ENCODE data around the gene DZIP1.
A peak's percentile ranks its signal among the peaks of the same experiment; 100 is the strongest.
"Not testable (repeated sequence)": the region's sequence is repeated elsewhere in the genome, so short reads cannot be mapped to it uniquely, and the experiment has no call there.

The DZIP1 gene, protein sequence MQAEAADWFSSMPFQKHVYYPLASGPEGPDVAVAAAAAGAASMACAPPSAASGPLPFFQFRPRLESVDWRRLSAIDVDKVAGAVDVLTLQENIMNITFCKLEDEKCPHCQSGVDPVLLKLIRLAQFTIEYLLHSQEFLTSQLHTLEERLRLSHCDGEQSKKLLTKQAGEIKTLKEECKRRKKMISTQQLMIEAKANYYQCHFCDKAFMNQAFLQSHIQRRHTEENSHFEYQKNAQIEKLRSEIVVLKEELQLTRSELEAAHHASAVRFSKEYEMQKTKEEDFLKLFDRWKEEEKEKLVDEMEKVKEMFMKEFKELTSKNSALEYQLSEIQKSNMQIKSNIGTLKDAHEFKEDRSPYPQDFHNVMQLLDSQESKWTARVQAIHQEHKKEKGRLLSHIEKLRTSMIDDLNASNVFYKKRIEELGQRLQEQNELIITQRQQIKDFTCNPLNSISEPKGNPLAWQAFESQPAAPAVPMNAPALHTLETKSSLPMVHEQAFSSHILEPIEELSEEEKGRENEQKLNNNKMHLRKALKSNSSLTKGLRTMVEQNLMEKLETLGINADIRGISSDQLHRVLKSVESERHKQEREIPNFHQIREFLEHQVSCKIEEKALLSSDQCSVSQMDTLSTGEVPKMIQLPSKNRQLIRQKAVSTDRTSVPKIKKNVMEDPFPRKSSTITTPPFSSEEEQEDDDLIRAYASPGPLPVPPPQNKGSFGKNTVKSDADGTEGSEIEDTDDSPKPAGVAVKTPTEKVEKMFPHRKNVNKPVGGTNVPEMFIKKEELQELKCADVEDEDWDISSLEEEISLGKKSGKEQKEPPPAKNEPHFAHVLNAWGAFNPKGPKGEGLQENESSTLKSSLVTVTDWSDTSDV

DNA sequence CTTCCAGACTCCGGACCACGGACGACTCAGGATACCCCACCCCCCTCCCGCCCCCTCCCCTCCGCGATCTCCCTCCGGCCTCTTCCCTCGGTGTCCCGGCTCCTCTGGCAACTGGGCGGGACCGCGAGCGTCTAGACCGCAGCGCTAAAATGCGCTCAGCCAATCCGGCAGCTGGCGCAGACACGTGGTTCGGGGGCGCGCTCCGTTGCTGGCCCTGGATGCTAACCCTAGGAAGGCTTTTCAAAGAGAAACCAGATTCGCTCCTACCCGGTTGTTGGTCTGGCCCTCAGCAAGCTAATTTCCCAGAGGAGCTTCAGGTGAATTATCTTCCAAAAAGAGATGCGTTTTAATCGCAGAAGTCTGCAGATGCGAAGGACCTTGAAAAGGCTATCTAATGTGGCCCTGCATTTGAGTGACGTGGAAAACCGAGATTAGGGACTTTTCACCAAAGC is at the start of gene DZIP1:
Gene DZIP1 (minus strand): TSS at position 106 of the 452 bp plus-strand sequence. CDS start 2,677 bp downstream, outside the sequence.
- Histone ChIP-seq H3K9ac (ENCODE audit: low read length) (peak within 1 kb of the TSS; percentile 31), H3K4me3 (ENCODE audit: low read length) (no peak within 1 kb of the TSS), H3K9me3 (ENCODE audit: control insufficient read depth, low read length) (no peaks in the 10 kb centered on the region), H3K4me1 (ENCODE audit: control insufficient read depth, insufficient read depth, low read length) (no peaks in the 10 kb centered on the region), H3K27me3 (ENCODE audit: control insufficient read depth, insufficient read depth, low read length) (peaks cover 32% of the 10 kb centered on the region), H3K36me3 (ENCODE audit: control insufficient read depth, insufficient read depth, low read length) (no peaks in the 10 kb centered on the region)

DNA sequence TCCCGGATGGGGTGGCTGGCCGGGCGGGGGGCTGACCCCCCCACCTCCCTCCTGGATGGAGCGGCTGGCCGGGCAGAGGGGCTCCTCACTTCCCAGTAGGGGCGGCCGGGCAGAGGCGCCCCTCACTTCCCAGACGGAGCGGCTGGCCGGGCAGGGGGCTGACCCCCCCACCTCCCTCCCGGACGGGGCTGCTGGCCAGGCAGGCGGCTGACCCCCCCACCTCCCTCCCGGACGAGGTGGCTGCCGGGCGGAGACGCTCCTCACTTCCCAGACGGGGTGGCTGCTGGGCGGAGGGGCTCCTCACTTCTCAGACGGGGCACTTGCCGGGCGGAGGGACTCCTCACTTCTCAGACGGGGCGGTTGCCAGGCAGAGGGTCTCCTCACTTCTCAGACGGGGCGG is 46.5 kb upstream of the DZIP1 start:
- H3K36me3 ChIP-seq (ENCODE audit: control insufficient read depth, insufficient read depth, low read length) = not testable (repeated sequence)

DNA sequence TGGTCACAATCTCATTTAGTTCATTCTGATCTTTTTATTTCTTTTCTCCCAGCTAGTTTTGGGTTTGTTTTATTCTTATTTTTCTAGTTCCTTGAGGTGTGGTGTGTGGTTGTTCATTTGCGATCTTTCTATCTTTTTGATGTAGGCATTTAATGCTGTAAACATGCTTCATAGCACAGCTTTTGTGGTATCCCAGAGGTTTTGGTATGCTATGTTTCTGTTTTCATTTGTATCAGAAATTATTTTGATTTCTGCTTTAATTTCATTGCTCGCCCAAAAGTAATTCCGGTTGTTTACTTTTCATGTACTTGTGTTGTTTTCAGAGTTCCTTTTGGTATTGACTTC is 45.0 kb upstream of the DZIP1 start:
- no peak overlapping the region for H3K4me3 ChIP-seq (ENCODE audit: low read length)
- no peaks in the 10 kb centered on the region for H3K4me1 ChIP-seq (ENCODE audit: control insufficient read depth, insufficient read depth, low read length)
- H3K9me3 ChIP-seq (ENCODE audit: control insufficient read depth, low read length) = no peaks in the 10 kb centered on the region
- no peaks in the 10 kb centered on the region for H3K36me3 ChIP-seq (ENCODE audit: control insufficient read depth, insufficient read depth, low read length)
- no peaks in the 10 kb centered on the region for H3K27me3 ChIP-seq (ENCODE audit: control insufficient read depth, insufficient read depth, low read length)
- H3K9ac ChIP-seq (ENCODE audit: low read length) = no peak overlapping the region

More for the DNA sequence above, 46.5 kb upstream of the DZIP1 start:
- H3K9ac ChIP-seq (ENCODE audit: low read length); H3K4me3 ChIP-seq (ENCODE audit: low read length); H3K9me3 ChIP-seq (ENCODE audit: control insufficient read depth, low read length); H3K4me1 ChIP-seq (ENCODE audit: control insufficient read depth, insufficient read depth, low read length); H3K27me3 ChIP-seq (ENCODE audit: control insufficient read depth, insufficient read depth, low read length): not testable (repeated sequence)

DNA sequence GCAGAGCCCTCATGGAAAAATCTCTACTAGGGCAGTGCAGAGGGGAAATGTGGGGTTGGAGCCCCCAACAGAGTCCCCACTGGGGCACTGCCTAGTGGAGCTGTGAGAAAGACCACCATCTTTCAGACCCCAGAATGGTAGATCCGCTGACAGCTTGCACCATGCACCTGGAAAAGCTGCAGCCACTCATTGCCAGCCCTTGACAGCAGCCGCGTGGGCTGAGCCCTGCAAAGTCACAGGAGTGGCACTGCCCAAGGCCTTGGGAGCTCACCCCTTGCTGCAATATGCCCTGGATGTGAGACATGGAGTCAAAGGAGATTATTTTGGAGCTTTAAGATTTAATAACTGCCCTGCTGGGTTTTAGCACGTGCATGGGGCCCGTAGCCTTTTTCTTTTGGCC is 40.5 kb upstream of the DZIP1 start:
- not testable (repeated sequence) for H3K9ac ChIP-seq (ENCODE audit: low read length)

DNA sequence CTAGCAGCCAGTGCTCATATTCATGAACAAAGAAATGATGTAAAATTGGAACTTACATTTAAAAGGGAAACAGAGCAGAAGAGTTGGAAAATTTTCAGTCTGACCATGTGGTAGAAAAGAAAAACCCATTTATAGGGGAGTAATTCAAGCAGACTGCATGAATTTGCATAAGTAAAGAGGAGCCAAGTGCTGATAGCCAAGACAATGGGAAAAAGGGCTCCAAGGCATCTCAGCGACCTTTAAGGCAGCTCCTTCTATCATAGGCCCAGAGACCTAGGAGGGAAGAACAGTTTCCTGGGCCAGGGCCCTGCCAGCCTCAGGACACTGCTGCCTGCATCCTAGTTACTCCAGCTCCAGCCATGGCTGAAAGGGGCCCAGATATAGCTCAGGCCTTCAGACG is 39.9 kb upstream of the DZIP1 start:
- H3K9me3 ChIP-seq (ENCODE audit: control insufficient read depth, low read length) = no peaks in the 10 kb centered on the region
- no peak overlapping the region for H3K9ac ChIP-seq (ENCODE audit: low read length)
- H3K4me1 ChIP-seq (ENCODE audit: control insufficient read depth, insufficient read depth, low read length) = peaks cover 20% of the 10 kb centered on the region
- no peaks in the 10 kb centered on the region for H3K36me3 ChIP-seq (ENCODE audit: control insufficient read depth, insufficient read depth, low read length)
- H3K4me3 ChIP-seq (ENCODE audit: low read length) = no peak overlapping the region
- no peaks in the 10 kb centered on the region for H3K27me3 ChIP-seq (ENCODE audit: control insufficient read depth, insufficient read depth, low read length)

More for the DNA sequence above, 40.5 kb upstream of the DZIP1 start:
- H3K36me3 ChIP-seq (ENCODE audit: control insufficient read depth, insufficient read depth, low read length); H3K27me3 ChIP-seq (ENCODE audit: control insufficient read depth, insufficient read depth, low read length); H3K4me3 ChIP-seq (ENCODE audit: low read length); H3K9me3 ChIP-seq (ENCODE audit: control insufficient read depth, low read length): not testable (repeated sequence)
- H3K4me1 ChIP-seq (ENCODE audit: control insufficient read depth, insufficient read depth, low read length) = peaks cover 20% of the 10 kb centered on the region

DNA sequence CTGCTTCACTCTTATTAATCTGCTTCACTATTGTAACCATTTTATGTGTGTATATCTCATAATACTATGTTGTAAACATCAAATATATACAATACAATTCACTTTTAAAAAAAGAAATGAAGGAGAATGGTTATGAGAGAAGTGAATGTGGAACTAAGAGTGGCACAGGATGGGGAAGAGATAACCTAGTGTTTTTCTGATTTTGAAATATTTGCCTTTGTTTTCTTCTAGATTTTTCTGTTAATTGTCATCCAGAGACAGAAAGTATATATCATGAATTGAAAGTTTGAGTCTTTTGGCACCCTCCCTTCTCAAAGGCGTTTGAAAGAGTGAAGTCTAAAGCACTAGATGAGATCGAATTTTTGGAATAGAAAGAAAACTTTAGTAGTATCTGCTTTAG is 35.2 kb upstream of the DZIP1 start:
- Histone ChIP-seq H3K4me1 (ENCODE audit: control insufficient read depth, insufficient read depth, low read length) (peaks cover 29% of the 10 kb centered on the region), H3K9me3 (ENCODE audit: control insufficient read depth, low read length) (no peaks in the 10 kb centered on the region), H3K9ac (ENCODE audit: low read length) (no peak overlapping the region), H3K36me3 (ENCODE audit: control insufficient read depth, insufficient read depth, low read length) (no peaks in the 10 kb centered on the region), H3K4me3 (ENCODE audit: low read length) (no peak overlapping the region), H3K27me3 (ENCODE audit: control insufficient read depth, insufficient read depth, low read length) (no peaks in the 10 kb centered on the region)

DNA sequence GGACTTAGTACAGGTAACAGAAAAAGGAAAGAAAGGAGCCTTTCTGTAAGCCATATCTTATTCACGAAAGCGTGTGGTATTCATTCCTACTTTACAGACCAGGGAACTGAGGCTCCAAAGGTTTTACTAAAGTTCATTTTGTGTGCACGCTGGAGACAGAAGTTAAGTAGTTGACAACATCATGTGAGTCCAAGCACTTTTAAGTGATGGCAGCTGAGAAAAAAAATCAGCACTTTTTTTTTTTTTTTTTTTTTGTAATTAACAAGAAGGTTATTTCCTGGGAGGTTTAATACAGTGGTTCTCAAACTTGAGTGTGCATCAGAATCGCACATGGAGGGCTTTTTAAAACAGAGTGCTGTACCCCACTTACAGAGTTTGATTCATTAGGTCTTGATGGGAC is 34.5 kb upstream of the DZIP1 start:
- no peaks in the 10 kb centered on the region for H3K27me3 ChIP-seq (ENCODE audit: control insufficient read depth, insufficient read depth, low read length)
- no peaks in the 10 kb centered on the region for H3K9me3 ChIP-seq (ENCODE audit: control insufficient read depth, low read length)
- no peaks in the 10 kb centered on the region for H3K36me3 ChIP-seq (ENCODE audit: control insufficient read depth, insufficient read depth, low read length)
- peak overlapping the region; percentile 92 for H3K4me3 ChIP-seq (ENCODE audit: low read length)
- no peak overlapping the region for H3K9ac ChIP-seq (ENCODE audit: low read length)
- peaks cover 29% of the 10 kb centered on the region for H3K4me1 ChIP-seq (ENCODE audit: control insufficient read depth, insufficient read depth, low read length)

DNA sequence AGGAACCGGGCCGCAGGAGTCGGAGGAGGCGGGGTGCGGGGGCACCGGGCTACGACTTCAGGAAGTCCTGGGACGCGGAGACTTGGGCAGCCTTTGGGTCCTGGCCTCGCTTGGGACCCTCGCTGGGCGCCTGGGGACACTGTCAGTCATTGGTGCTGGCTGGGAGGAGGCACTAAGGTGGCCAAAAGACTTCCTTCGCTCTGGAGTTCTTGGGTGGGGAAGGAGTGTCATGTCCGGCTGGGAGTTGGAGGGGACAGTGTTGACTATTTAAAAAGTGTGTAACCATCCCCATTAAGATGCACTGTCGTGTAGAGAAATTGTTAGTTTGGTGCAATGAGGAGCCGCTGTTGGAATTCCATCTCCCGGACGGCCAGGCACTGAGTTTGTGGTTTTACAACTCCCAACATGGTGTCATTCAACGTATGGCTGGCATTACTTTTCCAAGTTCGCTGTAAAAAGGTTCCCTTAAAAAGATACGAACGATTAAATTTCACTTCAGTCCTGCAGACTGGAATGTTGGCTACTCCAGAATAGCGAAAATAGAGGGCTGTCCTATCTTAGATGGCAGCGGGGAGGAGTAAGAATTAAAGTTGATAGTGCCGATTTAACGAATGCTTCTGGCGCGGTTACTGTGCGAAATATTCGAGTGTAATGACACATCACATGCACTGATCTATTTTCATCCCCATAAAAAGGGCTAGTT is 33.2 kb upstream of the DZIP1 start:
- Histone ChIP-seq H3K4me1 (ENCODE audit: control insufficient read depth, insufficient read depth, low read length) (peaks cover 29% of the 10 kb centered on the region), H3K4me3 (ENCODE audit: low read length) (peak overlapping the region; percentile 92)

DNA sequence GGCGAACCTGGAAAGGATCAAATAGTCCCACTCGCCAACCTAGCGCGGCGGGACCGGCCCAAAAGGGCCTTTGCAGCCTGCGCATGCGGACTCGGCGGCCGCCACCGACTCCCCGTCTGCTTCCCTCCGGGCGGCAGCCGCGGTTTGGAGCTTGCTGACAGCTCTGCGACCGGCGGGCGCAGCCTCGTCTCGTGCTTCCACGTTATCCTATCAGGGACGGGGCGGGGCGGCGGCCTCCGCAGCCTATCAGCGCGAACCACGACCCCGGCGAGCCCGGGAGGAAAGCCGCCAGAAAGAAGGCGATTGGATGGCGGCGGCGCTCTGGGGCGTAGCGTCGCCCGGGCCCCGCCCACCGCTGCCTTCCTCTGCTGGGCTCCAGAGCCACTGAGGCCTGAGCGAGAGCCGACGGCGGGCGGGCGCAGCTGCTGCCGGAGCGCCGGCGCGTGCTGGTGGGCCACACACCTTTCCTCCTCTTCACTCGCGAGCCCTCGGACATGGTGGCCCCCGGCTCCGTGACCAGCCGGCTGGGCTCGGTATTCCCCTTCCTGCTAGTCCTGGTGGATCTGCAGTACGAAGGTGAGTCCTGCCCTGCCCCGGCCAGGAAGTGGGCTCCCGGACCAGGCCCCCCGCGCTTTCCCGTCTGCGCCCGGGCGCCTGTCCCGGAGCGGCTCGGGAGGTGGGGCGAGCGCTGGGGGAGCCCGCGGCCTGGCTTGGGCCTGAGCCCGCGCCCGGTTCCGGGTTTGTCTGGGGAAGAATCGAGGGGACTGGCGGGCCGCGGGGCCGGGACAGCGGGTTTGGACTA is 32.5 kb upstream of the DZIP1 start, which contains the start of gene DNAJC3:
Gene DNAJC3 (plus strand): TSS at position 378 of the 802 bp plus-strand sequence. CDS start 117 bp downstream, at position 495.
- Histone ChIP-seq H3K9me3 (ENCODE audit: control insufficient read depth, low read length) (no peaks in the 10 kb centered on the region), H3K27me3 (ENCODE audit: control insufficient read depth, insufficient read depth, low read length) (no peaks in the 10 kb centered on the region), H3K4me3 (ENCODE audit: low read length) (peak within 1 kb of the TSS; percentile 92), H3K4me1 (ENCODE audit: control insufficient read depth, insufficient read depth, low read length) (peaks cover 24% of the 10 kb centered on the region), H3K36me3 (ENCODE audit: control insufficient read depth, insufficient read depth, low read length) (no peaks in the 10 kb centered on the region), H3K9ac (ENCODE audit: low read length) (peak within 1 kb of the TSS; percentile 91)

More for the DNA sequence above, 33.2 kb upstream of the DZIP1 start:
- H3K9ac ChIP-seq (ENCODE audit: low read length) = peak overlapping the region; percentile 91
- no peaks in the 10 kb centered on the region for H3K9me3 ChIP-seq (ENCODE audit: control insufficient read depth, low read length)
- no peaks in the 10 kb centered on the region for H3K36me3 ChIP-seq (ENCODE audit: control insufficient read depth, insufficient read depth, low read length)
- H3K27me3 ChIP-seq (ENCODE audit: control insufficient read depth, insufficient read depth, low read length) = no peaks in the 10 kb centered on the region

DNA sequence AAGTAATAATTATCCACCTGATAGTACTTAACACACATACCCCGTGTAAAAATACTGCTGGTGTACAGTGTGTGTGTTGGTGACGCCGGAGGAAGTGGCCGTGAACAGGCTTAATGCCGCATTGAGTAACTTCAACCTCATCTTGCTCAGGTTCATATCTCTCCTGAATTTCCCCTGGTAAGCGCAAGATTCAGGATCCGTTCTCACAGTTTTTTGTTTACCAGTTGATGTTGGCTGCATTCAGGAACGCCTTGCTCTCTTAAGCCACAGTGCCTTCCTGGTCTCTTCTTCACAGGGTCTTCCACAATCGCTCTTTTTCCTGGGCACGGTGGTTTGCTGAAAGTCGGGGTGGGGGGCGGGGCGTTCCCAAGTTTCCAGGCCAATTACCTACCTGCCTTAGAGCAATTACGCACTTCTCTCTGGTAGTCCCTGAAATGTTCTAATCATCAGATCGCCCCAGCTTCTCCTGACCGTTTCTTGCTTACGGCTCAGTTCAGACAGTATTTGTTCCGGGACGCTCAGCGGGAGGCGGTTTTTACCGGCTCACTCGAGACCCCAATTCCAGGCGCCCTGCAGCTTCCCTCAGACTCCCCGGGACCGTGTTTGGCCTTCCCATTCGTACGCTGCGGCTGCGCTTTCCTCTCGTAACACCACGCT is 31.7 kb upstream of the DZIP1 start:
- H3K4me3 ChIP-seq (ENCODE audit: low read length) = peak overlapping the region; percentile 52
- no peaks in the 10 kb centered on the region for H3K9me3 ChIP-seq (ENCODE audit: control insufficient read depth, low read length)
- no peaks in the 10 kb centered on the region for H3K27me3 ChIP-seq (ENCODE audit: control insufficient read depth, insufficient read depth, low read length)
- H3K36me3 ChIP-seq (ENCODE audit: control insufficient read depth, insufficient read depth, low read length) = no peaks in the 10 kb centered on the region
- peak overlapping the region; percentile 77 for H3K9ac ChIP-seq (ENCODE audit: low read length)
- H3K4me1 ChIP-seq (ENCODE audit: control insufficient read depth, insufficient read depth, low read length) = peaks cover 18% of the 10 kb centered on the region

DNA sequence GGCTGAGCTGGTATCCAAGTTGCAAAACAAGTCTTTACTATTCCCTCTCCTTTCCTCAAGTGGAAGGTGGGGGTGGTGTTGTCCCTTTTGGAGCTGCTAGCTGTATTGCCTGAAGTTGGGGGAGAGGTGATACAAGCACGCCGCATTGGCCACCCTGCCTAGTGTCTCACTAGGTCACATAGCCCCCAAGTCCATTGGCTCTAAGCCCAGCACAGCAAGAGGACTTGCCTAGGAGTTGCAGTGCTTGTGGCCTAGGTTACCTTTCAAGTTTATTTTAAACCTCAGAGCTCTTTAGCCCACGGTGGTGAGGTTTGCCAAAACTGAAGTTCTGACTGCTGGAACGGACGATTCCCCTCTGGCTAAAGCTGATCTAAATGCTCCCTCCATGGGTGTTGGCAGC is 27.1 kb upstream of the DZIP1 start:
- H3K9me3 ChIP-seq (ENCODE audit: control insufficient read depth, low read length) = no peaks in the 10 kb centered on the region

More for the DNA sequence above, 27.1 kb upstream of the DZIP1 start:
- Histone ChIP-seq H3K9ac (ENCODE audit: low read length) (no peak overlapping the region), H3K4me1 (ENCODE audit: control insufficient read depth, insufficient read depth, low read length) (no peaks in the 10 kb centered on the region), H3K36me3 (ENCODE audit: control insufficient read depth, insufficient read depth, low read length) (no peaks in the 10 kb centered on the region), H3K4me3 (ENCODE audit: low read length) (no peak overlapping the region), H3K27me3 (ENCODE audit: control insufficient read depth, insufficient read depth, low read length) (no peaks in the 10 kb centered on the region)

Measured in mucosa of stomach (tissue), 1 donor.